ENCODE measurements around the gene CDH23. TPM values are rescaled to one million over a fixed set of nuclear protein-coding genes. Genes with fewer than 3 reads are reported as not detected.

CDH23 gene
- total RNA-seq, 1 donor from 2014 or later = 1.3 TPM

DNA sequence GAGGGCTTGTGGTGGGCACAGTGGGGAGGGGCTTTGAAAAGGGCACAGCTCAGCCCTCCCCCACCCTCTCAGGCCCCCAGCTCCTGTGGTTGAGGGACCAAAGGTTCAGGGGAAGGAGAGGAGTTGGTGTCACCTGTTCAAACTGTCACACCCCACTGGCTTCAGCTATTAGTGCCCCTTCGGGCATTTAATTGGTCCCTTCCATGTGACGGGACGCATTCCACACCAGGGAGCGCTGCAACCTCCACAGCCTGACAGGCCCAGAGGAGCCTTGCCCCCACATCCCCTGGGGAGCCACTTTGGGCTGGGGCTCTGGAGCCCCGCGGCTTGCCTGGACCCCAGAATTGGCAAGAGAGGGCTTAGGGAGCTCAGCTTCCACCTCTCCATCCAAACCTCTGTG lies 247.2 kb downstream of the CDH23 start:
- Mint-ChIP-seq H3K9me3 (no peaks in the 10 kb centered on the region), H3K4me1 (no peaks in the 10 kb centered on the region), H3K27ac (no peak overlapping the region), H3K27me3 (peaks cover 1% of the 10 kb centered on the region), H3K36me3 (ENCODE audit: low read depth) (no peaks in the 10 kb centered on the region), H3K4me3 (no peak overlapping the region)
- intact Hi-C loops (cut with micrococcal nuclease) = no loop called here
- no peak for DNase-seq

DNA sequence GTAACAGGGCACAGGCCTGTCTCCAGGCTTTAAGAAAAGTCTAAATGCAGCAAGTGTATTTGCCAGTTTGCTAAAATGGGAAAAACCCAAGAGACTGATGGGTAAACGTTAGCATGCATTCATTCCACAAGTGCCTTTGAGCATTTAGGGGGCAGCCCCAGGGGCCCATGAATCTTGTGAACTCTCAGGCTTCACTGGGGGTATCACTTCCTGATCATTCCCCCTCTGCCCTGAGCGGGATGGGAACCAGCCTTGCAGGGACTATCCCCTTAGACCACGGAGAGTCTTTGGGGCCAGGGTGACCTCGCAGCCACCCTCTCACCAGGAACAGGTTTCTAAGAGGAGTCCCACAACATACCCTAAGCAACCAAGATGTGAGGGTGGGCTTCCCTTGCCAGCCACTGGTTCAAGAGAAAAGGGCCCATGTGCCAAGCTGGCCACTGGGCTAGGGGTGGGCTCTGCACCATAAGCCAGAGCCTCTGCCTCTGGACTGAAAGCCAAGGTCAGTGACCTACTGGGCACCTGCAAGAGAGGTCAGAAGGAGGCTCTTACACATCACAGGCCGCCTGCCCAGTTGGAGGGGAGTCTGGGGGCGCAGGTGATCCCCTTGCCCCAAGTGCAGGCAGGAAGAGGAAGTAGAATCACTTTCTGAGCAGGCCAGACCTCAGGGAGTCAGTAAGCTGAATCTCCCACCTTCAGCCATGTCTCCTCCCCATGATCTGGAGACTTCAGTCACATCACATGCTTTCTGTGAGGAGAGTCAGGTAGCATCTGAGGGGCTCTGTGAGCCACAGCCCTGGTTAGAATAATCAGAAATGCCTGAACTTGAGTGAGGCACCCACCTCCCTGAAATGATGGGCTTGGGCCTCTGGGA lies 247.8 kb downstream of the CDH23 start:
- intact Hi-C loops (cut with micrococcal nuclease) = no loop called here
- no peak for DNase-seq
- Mint-ChIP-seq H3K27ac (no peak overlapping the region), H3K36me3 (ENCODE audit: low read depth) (no peaks in the 10 kb centered on the region), H3K4me3 (no peak overlapping the region), H3K9me3 (no peaks in the 10 kb centered on the region), H3K27me3 (no peaks in the 10 kb centered on the region), H3K4me1 (peaks cover 3% of the 10 kb centered on the region)

DNA sequence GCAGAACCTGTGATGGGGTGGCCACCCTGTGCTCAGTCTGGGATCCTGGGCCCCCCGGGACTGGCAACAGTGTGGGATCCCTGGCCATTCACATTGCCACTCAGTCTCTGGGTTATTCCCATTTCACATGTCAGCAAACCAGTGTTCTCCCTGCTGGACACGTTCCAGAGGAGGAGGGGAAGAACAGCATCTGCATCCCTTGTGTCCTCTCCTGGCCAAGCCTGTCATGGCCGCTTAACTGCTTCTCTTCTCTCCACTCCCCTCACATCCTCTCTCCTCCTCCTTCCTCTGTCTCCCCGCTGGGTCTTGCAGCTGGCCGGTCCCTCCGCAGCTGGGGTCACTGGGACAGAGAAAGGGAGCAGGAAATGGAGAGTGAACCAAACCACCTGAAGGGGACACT lies 248.5 kb downstream of the CDH23 start:
- intact Hi-C loops (cut with micrococcal nuclease) = no loop called here
- H3K27ac Mint-ChIP-seq = no peak overlapping the region
- no peak for DNase-seq
- H3K4me1 Mint-ChIP-seq = peaks cover 3% of the 10 kb centered on the region
- no peaks in the 10 kb centered on the region for H3K9me3 Mint-ChIP-seq
- H3K4me3 Mint-ChIP-seq = no peak overlapping the region
- no peaks in the 10 kb centered on the region for H3K27me3 Mint-ChIP-seq
- no peaks in the 10 kb centered on the region for H3K36me3 Mint-ChIP-seq (ENCODE audit: low read depth)

DNA sequence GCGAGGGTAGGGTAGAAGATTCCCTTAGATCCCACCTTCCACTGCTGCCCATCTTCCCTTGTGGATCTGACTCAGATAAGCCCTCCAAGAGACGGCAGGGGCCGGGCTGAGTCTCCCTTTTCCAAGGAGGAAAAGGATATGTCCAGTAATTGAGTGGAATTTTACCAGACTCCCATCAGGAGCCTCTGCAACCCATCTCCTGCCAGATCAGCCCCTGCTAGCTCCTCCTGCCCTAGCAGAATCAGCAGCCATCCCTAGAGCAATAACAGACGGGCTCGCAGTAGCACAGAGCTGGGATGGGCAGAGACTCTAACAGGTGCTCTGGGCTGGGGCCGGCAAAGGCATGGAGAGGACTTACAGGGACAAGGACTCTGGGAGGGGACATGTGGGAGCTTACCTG lies 249.3 kb downstream of the CDH23 start:
- Mint-ChIP-seq H3K9me3 (no peaks in the 10 kb centered on the region), H3K4me3 (no peak overlapping the region), H3K27me3 (no peaks in the 10 kb centered on the region), H3K4me1 (peaks cover 3% of the 10 kb centered on the region), H3K36me3 (ENCODE audit: low read depth) (no peaks in the 10 kb centered on the region), H3K27ac (no peak overlapping the region)
- no peak for DNase-seq
- intact Hi-C loops (cut with micrococcal nuclease) = no loop called here

DNA sequence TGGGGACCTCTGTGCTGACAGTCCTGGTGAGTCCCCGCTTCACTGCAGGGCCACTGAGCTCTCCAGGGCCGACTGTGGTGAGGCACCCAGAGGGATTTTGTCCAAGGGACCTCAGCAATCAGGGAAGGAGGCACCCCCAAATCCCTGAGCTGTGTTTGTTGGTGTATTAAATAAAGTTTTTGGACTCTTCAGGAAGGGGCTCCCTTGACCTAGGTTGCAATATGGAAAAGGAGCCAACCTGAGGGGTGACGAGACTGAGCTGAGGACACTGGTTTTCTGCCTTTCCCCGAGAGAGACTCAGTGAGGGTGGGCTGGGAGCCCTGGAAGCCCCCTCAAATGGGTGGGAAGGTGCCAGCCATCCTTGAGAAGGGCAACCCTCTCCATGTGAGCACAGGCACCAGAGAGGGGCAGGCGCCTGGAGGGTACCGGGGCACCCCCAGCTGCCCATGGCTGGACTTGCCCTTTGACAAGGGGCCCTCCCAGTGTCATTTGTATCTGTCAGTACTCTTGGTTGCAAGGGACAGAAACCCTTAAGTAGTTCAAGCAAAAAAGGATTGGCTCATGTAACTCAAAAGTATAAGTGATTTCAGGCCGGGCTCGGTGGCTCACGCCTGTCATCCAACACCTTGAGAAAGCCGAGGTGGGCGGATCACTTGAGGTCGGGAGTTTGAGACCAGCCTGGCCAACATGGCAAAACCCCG lies 250.0 kb downstream of the CDH23 start:
- intact Hi-C loops (cut with micrococcal nuclease) = no loop called here
- H3K4me3 Mint-ChIP-seq = no peak overlapping the region
- DNase-seq = no peak
- no peak overlapping the region for H3K27ac Mint-ChIP-seq
- H3K4me1 Mint-ChIP-seq = peaks cover 3% of the 10 kb centered on the region
- no peaks in the 10 kb centered on the region for H3K27me3 Mint-ChIP-seq
- H3K9me3 Mint-ChIP-seq = no peaks in the 10 kb centered on the region
- no peaks in the 10 kb centered on the region for H3K36me3 Mint-ChIP-seq (ENCODE audit: low read depth)

DNA sequence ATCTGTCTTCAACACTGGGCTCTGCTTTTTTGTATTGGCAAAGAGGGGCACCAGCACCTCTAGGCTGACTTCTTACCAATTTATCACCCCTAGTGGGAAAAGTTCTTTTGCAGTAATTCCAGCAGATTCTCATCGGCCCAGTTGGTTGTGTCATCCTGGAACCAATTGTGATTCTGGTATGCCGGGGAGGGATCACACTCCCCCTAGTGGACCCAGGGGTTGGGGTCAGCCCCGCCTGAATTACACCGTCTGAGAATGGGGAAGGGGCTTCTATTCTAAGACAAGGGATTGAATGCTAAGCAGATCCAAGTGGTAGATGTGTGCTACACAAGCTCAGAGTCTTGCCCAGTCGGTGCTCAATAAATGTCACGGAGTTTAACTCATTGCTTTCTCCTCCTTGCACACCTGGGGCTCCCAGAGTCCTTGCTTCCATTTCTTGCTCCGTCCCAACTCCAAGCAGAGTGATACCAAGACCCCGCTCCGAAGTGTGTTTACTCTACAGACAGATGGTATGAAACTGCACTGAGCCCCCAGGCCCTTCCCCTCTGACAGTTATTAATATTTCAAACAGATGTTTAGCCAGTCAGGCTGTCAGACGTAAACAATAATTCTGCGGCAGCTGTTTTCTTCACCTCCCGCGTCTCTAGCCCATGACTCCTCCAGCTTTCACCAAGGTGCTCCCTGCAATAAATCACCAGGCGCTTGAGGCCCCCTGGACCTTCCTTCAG lies 251.0 kb downstream of the CDH23 start:
- Mint-ChIP-seq H3K27me3 (no peaks in the 10 kb centered on the region), H3K9me3 (no peaks in the 10 kb centered on the region), H3K27ac (no peak overlapping the region), H3K4me3 (no peak overlapping the region), H3K4me1 (peaks cover 3% of the 10 kb centered on the region), H3K36me3 (ENCODE audit: low read depth) (no peaks in the 10 kb centered on the region)
- no peak for DNase-seq
- intact Hi-C loops (cut with micrococcal nuclease) = no loop called here

DNA sequence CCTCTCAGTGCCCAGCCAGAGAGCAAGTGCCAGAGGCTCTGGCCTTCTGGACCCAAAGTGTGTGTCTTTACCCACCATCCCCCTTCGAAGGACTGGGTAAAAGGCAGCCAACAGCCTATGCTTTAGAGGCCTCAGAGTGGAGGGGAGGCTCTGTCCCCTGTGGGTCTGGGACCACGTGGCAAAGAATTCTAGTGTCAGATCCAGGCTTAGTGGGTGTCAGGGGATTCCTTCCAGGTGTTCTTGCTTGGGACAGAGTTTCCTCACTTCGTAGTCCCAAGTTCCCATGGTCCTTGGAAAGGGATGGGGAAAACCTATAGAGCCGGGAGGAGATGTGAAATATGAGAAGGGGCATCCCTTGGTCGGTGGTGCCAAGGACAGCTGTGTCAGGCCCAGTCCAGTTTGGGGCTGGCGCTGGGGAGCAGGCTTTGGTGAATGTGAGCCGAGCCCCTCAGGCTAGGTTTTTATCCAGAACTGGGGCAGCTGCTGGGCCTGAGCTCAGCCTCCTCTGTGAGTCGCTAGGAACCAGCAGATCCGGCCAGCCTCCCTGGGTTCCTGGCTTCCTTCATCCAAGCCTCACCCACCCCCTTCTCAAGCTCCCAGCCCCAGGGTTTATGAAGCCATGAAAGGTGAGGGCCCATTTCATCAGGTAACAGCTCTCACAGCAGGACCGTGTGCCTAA lies 251.7 kb downstream of the CDH23 start:
- DNase-seq = no peak
- Mint-ChIP-seq H3K9me3 (no peaks in the 10 kb centered on the region), H3K4me1 (peaks cover 3% of the 10 kb centered on the region), H3K27me3 (no peaks in the 10 kb centered on the region), H3K27ac (no peak overlapping the region), H3K36me3 (ENCODE audit: low read depth) (no peaks in the 10 kb centered on the region), H3K4me3 (no peak overlapping the region)
- intact Hi-C loops (cut with micrococcal nuclease) = no loop called here

DNA sequence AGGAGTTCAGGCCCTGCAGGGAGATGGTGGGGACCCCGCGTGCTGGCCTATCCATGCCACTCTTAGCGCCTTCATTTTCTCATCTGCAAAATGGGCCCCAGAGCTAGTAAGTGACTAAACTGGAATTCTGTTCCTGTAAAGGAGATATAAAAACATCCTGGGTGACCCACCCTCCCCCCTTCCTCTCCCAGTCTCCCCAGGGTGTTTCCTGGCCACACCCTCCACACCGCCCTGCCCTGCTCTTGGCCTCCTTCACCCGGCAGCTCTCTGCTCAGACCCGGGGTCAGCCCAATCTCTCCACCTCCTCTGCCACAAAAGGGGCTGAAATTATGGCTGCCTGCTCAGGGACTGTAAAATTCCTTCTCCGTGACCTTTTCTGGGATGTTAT lies 252.2 kb downstream of the CDH23 start:
- Mint-ChIP-seq H3K4me3 (no peak overlapping the region), H3K9me3 (no peaks in the 10 kb centered on the region), H3K27ac (no peak overlapping the region), H3K27me3 (no peaks in the 10 kb centered on the region), H3K4me1 (peaks cover 3% of the 10 kb centered on the region), H3K36me3 (ENCODE audit: low read depth) (no peaks in the 10 kb centered on the region)
- intact Hi-C loops (cut with micrococcal nuclease) = no loop called here
- DNase-seq = no peak

DNA sequence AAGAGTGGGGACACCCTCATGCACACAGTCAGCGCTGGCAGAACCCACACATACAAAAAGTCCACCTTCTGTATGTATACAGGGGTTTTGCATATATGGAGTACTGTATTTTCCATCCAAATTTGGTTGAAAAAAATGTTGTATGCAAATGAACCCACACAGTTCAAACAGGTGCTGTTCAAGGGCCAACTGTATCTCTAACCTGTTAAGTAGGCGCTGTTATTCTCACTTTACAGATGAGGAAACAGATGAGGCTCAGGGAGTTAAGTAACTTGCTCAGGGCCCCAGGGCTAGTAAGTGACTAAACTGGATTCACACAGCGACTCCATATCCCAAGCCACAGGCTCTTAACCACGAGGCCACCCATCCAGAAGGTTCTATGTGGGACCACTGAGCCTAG lies 252.9 kb downstream of the CDH23 start:
- Mint-ChIP-seq H3K27ac (no peak overlapping the region), H3K4me3 (no peak overlapping the region), H3K27me3 (no peaks in the 10 kb centered on the region), H3K9me3 (no peaks in the 10 kb centered on the region), H3K4me1 (peaks cover 3% of the 10 kb centered on the region), H3K36me3 (ENCODE audit: low read depth) (no peaks in the 10 kb centered on the region)
- DNase-seq = no peak
- intact Hi-C loops (cut with micrococcal nuclease) = no loop called here

DNA sequence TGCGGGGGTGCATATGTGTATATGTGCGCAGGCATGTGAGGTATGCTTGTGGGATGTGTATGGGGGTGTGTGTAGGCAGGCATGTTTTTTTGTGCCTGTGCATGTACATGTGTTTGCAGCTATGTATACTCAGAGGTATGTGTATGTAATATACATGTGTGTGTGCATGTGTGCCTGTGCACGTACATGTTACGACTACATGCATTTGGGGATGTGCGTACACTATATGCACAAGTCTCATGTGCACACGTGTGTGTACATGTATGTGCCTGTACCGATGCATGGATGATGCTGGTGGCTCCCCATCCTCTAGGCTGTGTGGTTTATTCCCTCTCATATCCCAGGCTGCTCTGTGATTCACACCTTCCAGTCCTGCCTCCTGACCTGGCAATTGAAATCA lies 253.7 kb downstream of the CDH23 start:
- Mint-ChIP-seq H3K36me3 (ENCODE audit: low read depth) (no peaks in the 10 kb centered on the region), H3K27me3 (no peaks in the 10 kb centered on the region), H3K27ac (no peak overlapping the region), H3K4me1 (peaks cover 3% of the 10 kb centered on the region), H3K4me3 (no peak overlapping the region), H3K9me3 (no peaks in the 10 kb centered on the region)
- DNase-seq = no peak
- intact Hi-C loops (cut with micrococcal nuclease) = no loop called here

DNA sequence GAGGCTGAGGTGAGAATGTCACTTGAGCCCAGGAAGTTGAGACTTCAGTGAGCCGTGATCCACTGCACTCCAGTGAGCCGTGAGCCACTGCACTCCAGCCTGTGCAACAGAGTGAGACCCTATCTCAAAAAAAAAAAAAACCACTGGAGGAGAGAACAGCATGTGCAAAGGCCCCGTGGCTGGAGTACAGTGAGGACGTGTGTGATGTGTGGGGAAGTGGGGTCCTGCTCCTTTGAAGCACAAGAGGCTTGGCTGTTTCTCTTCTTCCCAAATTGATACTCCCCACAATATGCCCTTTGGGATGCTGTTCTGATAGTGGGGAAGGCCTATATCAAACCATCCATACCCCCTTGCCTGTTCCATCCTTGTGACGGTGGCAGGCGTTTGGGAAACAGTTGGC lies 254.7 kb downstream of the CDH23 start:
- Mint-ChIP-seq H3K9me3 (no peaks in the 10 kb centered on the region), H3K4me3 (no peak overlapping the region), H3K4me1 (peaks cover 3% of the 10 kb centered on the region), H3K27ac (no peak overlapping the region), H3K27me3 (no peaks in the 10 kb centered on the region), H3K36me3 (ENCODE audit: low read depth) (no peaks in the 10 kb centered on the region)
- intact Hi-C loops (cut with micrococcal nuclease) = no loop called here
- no peak for DNase-seq

DNA sequence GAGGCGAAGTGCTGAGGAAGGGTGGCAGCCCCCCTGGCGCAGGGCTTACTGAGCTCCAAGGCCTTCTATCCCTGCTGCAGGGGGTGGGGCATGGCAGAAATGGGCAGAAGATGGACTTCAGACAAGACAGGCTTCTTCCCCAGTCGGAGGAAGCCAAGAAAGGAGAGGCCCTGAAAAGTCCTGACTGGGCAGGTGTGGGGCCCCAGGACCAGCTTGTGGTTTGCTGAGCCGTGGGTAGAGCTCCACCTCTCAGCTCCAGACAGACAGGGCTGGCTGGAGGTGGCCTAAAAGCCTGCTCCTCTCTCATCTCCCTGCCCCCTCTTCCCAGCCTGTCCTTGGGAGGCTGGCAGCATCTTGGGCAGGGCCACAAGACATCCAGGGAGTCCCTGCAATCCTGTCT lies 255.2 kb downstream of the CDH23 start:
- no peaks in the 10 kb centered on the region for H3K36me3 Mint-ChIP-seq (ENCODE audit: low read depth)
- no peaks in the 10 kb centered on the region for H3K9me3 Mint-ChIP-seq
- no peak overlapping the region for H3K27ac Mint-ChIP-seq
- no peaks in the 10 kb centered on the region for H3K27me3 Mint-ChIP-seq
- intact Hi-C loops (cut with micrococcal nuclease) = no loop called here
- no peak for DNase-seq
- no peak overlapping the region for H3K4me3 Mint-ChIP-seq
- peaks cover 3% of the 10 kb centered on the region for H3K4me1 Mint-ChIP-seq

DNA sequence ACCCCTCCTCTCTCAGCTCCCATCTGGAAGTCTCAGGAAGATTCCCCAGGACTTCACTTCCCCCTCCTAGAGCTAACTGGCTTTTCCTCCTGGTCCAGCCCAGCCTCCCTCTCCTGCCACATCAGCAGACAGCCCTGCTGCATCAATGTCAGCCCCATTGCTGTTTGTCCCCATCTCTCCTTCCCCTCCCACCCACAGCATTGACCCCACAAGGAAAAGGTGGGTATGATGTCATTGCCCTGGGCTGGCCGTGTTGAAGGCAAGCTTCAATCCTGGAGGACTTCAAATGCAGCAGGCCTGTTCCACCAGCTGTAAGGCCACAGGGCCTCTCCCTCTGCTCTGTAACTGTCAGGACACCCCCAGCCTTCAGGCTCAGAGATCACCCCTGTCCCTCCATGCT lies 256.3 kb downstream of the CDH23 start:
- H3K9me3 Mint-ChIP-seq = no peaks in the 10 kb centered on the region
- H3K27me3 Mint-ChIP-seq = no peaks in the 10 kb centered on the region
- intact Hi-C loops (cut with micrococcal nuclease) = no loop called here
- no peak for DNase-seq
- no peaks in the 10 kb centered on the region for H3K36me3 Mint-ChIP-seq (ENCODE audit: low read depth)
- no peak overlapping the region for H3K27ac Mint-ChIP-seq
- no peak overlapping the region for H3K4me3 Mint-ChIP-seq
- H3K4me1 Mint-ChIP-seq = peaks cover 3% of the 10 kb centered on the region

DNA sequence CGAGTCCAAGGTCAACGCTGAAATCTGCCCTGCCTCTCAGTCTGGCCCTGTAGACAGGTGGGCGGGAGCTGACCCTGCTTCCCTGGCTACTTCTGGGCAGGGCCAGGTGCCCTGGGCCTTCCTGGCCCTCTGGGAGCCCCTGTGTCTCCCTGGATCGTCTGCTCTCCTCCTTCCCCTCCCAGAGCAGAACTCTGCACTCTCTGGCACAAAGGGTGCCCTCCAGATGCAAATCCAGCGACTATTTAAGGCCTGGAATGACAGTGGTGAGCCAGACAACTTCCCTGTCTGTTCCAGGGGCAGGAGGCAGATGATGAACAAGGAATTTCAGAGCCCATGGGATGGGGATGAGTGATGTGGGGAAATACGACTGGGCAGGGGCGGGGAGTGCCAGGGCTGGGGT lies 259.5 kb downstream of the CDH23 start:
- no peaks in the 10 kb centered on the region for H3K36me3 Mint-ChIP-seq (ENCODE audit: low read depth)
- no peak overlapping the region for H3K27ac Mint-ChIP-seq
- DNase-seq = no peak
- intact Hi-C loops (cut with micrococcal nuclease) = no loop called here
- H3K4me3 Mint-ChIP-seq = no peak overlapping the region
- no peaks in the 10 kb centered on the region for H3K9me3 Mint-ChIP-seq
- H3K4me1 Mint-ChIP-seq = no peaks in the 10 kb centered on the region
- H3K27me3 Mint-ChIP-seq = no peaks in the 10 kb centered on the region

Measured in activated CD4-positive, alpha-beta T cell treated with anti-CD3 and anti-CD28 coated beads, Interleukin-2, amount 10 ng/mL, durations not matched to agents 24 days and 14 days (primary cell).